ENCODE measurements around the gene SMARCA2.

SMARCA2 gene

DNA sequence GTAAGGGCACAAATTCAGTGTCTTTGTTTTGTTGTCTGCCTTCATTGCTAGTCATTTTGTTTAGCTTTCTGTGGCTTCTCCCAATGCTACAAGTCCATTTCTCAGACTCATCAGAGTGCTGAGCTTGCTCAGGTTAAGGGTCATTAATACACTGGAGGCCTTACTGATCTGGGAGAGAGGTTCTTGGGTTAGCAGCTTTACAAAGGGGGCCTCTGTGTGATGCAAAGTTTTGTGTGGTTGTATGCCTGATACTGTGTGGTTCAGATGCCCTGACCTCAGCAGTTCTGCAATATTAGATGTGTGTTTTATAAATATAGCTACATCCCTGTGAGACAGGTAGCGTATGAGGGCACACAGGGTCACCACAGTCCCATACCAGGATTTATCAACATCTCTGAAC is 34.8 kb upstream of the SMARCA2 start:
- H3K14ac ChIP-seq (ENCODE audit: low read length), result no peak overlapping the region
- no peak overlapping the region for H3K4me3 ChIP-seq (ENCODE audit: low read depth, low read length)
- no CpG with 5 or more reads among the region's 1 CpG for WGBS (ENCODE audit: extremely low coverage, insufficient coverage, insufficient read length)
- no peak overlapping the region for H3K23ac ChIP-seq (ENCODE audit: low read length)
- H3K9me3 ChIP-seq (ENCODE audit: insufficient read depth, low read depth, low read length), result no peaks in the 10 kb centered on the region
- no peak overlapping the region for H2BK12ac ChIP-seq (ENCODE audit: low read length)
- no peak overlapping the region for H3K27ac ChIP-seq (ENCODE audit: low read depth, low read length)
- H3K9ac ChIP-seq (ENCODE audit: low read length), result no peak overlapping the region
- no peaks in the 10 kb centered on the region for H3K27me3 ChIP-seq (ENCODE audit: insufficient read depth, low read length)
- H3K4ac ChIP-seq (ENCODE audit: low read depth, low read length), result no peak overlapping the region
- H4K8ac ChIP-seq (ENCODE audit: low read depth, low read length), result no peak overlapping the region
- H3K4me2 ChIP-seq (ENCODE audit: low read length), result no peak overlapping the region
- DNase-seq, result no peak
- no peaks in the 10 kb centered on the region for H3K36me3 ChIP-seq (ENCODE audit: control insufficient read depth in 1 of 2, insufficient read depth in 2 of 2, low read length in 2 of 2)
- no peak overlapping the region for H2BK5ac ChIP-seq (ENCODE audit: low read depth, low read length, poor library complexity)
- no peak overlapping the region for H2AK5ac ChIP-seq (ENCODE audit: low read length)
- no peak overlapping the region for H4K12ac ChIP-seq (ENCODE audit: low read depth, low read length)
- peaks cover 0 to 2% of the 10 kb centered on the region in 2 experiments for H3K4me1 ChIP-seq (ENCODE audit: control insufficient read depth in 1 of 2, insufficient read depth in 2 of 2, low read length in 2 of 2)
- H3K79me1 ChIP-seq (ENCODE audit: low read length), result peaks cover 2% of the 10 kb centered on the region
- no peak overlapping the region for H2BK120ac ChIP-seq (ENCODE audit: insufficient read depth, low read length, poor library complexity)
- H3K79me2 ChIP-seq (ENCODE audit: control insufficient read depth, insufficient read depth, low read length, poor library complexity), result no peaks in the 10 kb centered on the region
- H3K18ac ChIP-seq (ENCODE audit: low read length), result no peak overlapping the region
- no peak overlapping the region for H2AFZ ChIP-seq (ENCODE audit: insufficient read depth, low read length, poor library complexity)
- H4K91ac ChIP-seq (ENCODE audit: low read depth, low read length), result no peak overlapping the region

GRCh38 chr9:1982074-1982473 is 33.1 kb upstream of the SMARCA2 start:
- Histone ChIP-seq H3K27me3 (ENCODE audit: insufficient read depth, low read length) (no peaks in the 10 kb centered on the region), H3K4me1 (ENCODE audit: control insufficient read depth in 1 of 2, insufficient read depth in 2 of 2, low read length in 2 of 2) (peaks cover 0 to 2% of the 10 kb centered on the region in 2 experiments), H2AFZ (ENCODE audit: insufficient read depth, low read length, poor library complexity) (no peak overlapping the region), H3K36me3 (ENCODE audit: control insufficient read depth in 1 of 2, insufficient read depth in 2 of 2, low read length in 2 of 2) (no peaks in the 10 kb centered on the region), H3K79me1 (ENCODE audit: low read length) (peaks cover 2% of the 10 kb centered on the region), H3K18ac (ENCODE audit: low read length) (no peak overlapping the region), H3K23ac (ENCODE audit: low read length) (no peak overlapping the region), H3K9ac (ENCODE audit: low read length) (no peak overlapping the region), H3K4me2 (ENCODE audit: low read length) (no peak overlapping the region), H3K79me2 (ENCODE audit: control insufficient read depth, insufficient read depth, low read length, poor library complexity) (no peaks in the 10 kb centered on the region), H4K8ac (ENCODE audit: low read depth, low read length) (no peak overlapping the region), H3K9me3 (ENCODE audit: insufficient read depth, low read depth, low read length) (no peaks in the 10 kb centered on the region), H2BK5ac (ENCODE audit: low read depth, low read length, poor library complexity) (no peak overlapping the region), H4K12ac (ENCODE audit: low read depth, low read length) (no peak overlapping the region), H2AK5ac (ENCODE audit: low read length) (no peak overlapping the region), H3K4ac (ENCODE audit: low read depth, low read length) (no peak overlapping the region), H4K91ac (ENCODE audit: low read depth, low read length) (no peak overlapping the region), H3K4me3 (ENCODE audit: low read depth, low read length) (no peak overlapping the region), H2BK120ac (ENCODE audit: insufficient read depth, low read length, poor library complexity) (no peak overlapping the region), H3K27ac (ENCODE audit: low read depth, low read length) (no peak overlapping the region), H2BK12ac (ENCODE audit: low read length) (no peak overlapping the region), H3K14ac (ENCODE audit: low read length) (no peak overlapping the region)
- WGBS (ENCODE audit: extremely low coverage, insufficient coverage, insufficient read length), result no CpG with 5 or more reads among the region's 1 CpG
- DNase-seq, result no peak

GRCh38 chr9:1986341-1986740 is 28.8 kb upstream of the SMARCA2 start:
- H3K23ac ChIP-seq (ENCODE audit: low read length), result no peak overlapping the region
- no peaks in the 10 kb centered on the region for H3K79me2 ChIP-seq (ENCODE audit: control insufficient read depth, insufficient read depth, low read length, poor library complexity)
- no peak overlapping the region for H2BK120ac ChIP-seq (ENCODE audit: insufficient read depth, low read length, poor library complexity)
- H3K4me3 ChIP-seq (ENCODE audit: low read depth, low read length), result no peak overlapping the region
- no peak overlapping the region for H4K8ac ChIP-seq (ENCODE audit: low read depth, low read length)
- H2AFZ ChIP-seq (ENCODE audit: insufficient read depth, low read length, poor library complexity), result no peak overlapping the region
- no peak overlapping the region for H2BK12ac ChIP-seq (ENCODE audit: low read length)
- H3K79me1 ChIP-seq (ENCODE audit: low read length), result no peaks in the 10 kb centered on the region
- H3K27me3 ChIP-seq (ENCODE audit: insufficient read depth, low read length), result no peaks in the 10 kb centered on the region
- DNase-seq, result no peak
- no peak overlapping the region for H2BK5ac ChIP-seq (ENCODE audit: low read depth, low read length, poor library complexity)
- no peaks in the 10 kb centered on the region for H3K36me3 ChIP-seq (ENCODE audit: control insufficient read depth in 1 of 2, insufficient read depth in 2 of 2, low read length in 2 of 2)
- no peak overlapping the region for H3K27ac ChIP-seq (ENCODE audit: low read depth, low read length)
- no peak overlapping the region for H4K91ac ChIP-seq (ENCODE audit: low read depth, low read length)
- H4K12ac ChIP-seq (ENCODE audit: low read depth, low read length), result no peak overlapping the region
- no peak overlapping the region for H3K14ac ChIP-seq (ENCODE audit: low read length)
- H3K4me1 ChIP-seq (ENCODE audit: control insufficient read depth in 1 of 2, insufficient read depth in 2 of 2, low read length in 2 of 2), result no peaks in the 10 kb centered on the region
- no peak overlapping the region for H3K9ac ChIP-seq (ENCODE audit: low read length)
- H3K9me3 ChIP-seq (ENCODE audit: insufficient read depth, low read depth, low read length), result no peaks in the 10 kb centered on the region
- no peak overlapping the region for H3K4me2 ChIP-seq (ENCODE audit: low read length)
- no peak overlapping the region for H3K4ac ChIP-seq (ENCODE audit: low read depth, low read length)
- no peak overlapping the region for H3K18ac ChIP-seq (ENCODE audit: low read length)
- H2AK5ac ChIP-seq (ENCODE audit: low read length), result no peak overlapping the region

DNA sequence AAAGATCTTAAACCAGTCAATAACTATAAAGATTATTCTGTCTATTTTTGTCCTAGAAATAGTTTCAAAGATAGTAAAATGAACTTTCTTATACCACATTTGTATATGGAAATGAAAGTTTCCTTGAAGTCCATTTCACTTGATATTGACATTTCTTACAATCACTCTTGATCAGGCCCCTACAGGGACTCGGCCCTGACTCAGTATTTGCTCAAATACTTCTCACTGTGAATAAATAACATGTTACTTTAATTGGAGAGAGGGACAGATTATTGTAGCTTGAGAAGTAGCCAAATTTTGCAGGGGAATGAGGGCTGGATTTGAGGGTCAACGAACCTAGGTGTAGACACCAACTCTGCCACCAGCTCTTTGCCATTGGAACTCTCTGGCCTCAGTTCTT is 25.6 kb upstream of the SMARCA2 start:
- H3K18ac ChIP-seq (ENCODE audit: low read length), result no peak overlapping the region
- no peak overlapping the region for H2BK12ac ChIP-seq (ENCODE audit: low read length)
- no peak overlapping the region for H4K8ac ChIP-seq (ENCODE audit: low read depth, low read length)
- H2AK5ac ChIP-seq (ENCODE audit: low read length), result no peak overlapping the region
- DNase-seq, result no peak
- no peak overlapping the region for H3K23ac ChIP-seq (ENCODE audit: low read length)
- H3K9me3 ChIP-seq (ENCODE audit: insufficient read depth, low read depth, low read length), result no peaks in the 10 kb centered on the region
- no peak overlapping the region for H4K12ac ChIP-seq (ENCODE audit: low read depth, low read length)
- no peaks in the 10 kb centered on the region for H3K36me3 ChIP-seq (ENCODE audit: control insufficient read depth in 1 of 2, insufficient read depth in 2 of 2, low read length in 2 of 2)
- H2BK5ac ChIP-seq (ENCODE audit: low read depth, low read length, poor library complexity), result no peak overlapping the region
- no peaks in the 10 kb centered on the region for H3K27me3 ChIP-seq (ENCODE audit: insufficient read depth, low read length)
- H3K9ac ChIP-seq (ENCODE audit: low read length), result no peak overlapping the region
- no peak overlapping the region for H3K4me3 ChIP-seq (ENCODE audit: low read depth, low read length)
- no peak overlapping the region for H4K91ac ChIP-seq (ENCODE audit: low read depth, low read length)
- H2AFZ ChIP-seq (ENCODE audit: insufficient read depth, low read length, poor library complexity), result no peak overlapping the region
- H3K79me2 ChIP-seq (ENCODE audit: control insufficient read depth, insufficient read depth, low read length, poor library complexity), result no peaks in the 10 kb centered on the region
- no peak overlapping the region for H3K4me2 ChIP-seq (ENCODE audit: low read length)
- H2BK120ac ChIP-seq (ENCODE audit: insufficient read depth, low read length, poor library complexity), result no peak overlapping the region
- H3K4ac ChIP-seq (ENCODE audit: low read depth, low read length), result no peak overlapping the region
- WGBS (ENCODE audit: extremely low coverage, insufficient coverage, insufficient read length), result no CpG with 5 or more reads among the region's 2 CpGs
- no peaks in the 10 kb centered on the region for H3K79me1 ChIP-seq (ENCODE audit: low read length)
- no peak overlapping the region for H3K14ac ChIP-seq (ENCODE audit: low read length)
- H3K27ac ChIP-seq (ENCODE audit: low read depth, low read length), result no peak overlapping the region
- no peaks in the 10 kb centered on the region for H3K4me1 ChIP-seq (ENCODE audit: control insufficient read depth in 1 of 2, insufficient read depth in 2 of 2, low read length in 2 of 2)
